CD4-positive, alpha-beta T cell treated with Interleukin-10 for 1 hour (primary cell): ENCODE results near the gene RPS29.

Source experiments
- DNase-seq: peaks from one replicate; pipeline ENCODE4 v3.0.0-alpha.2; 2020

RPS29 gene

DNA sequence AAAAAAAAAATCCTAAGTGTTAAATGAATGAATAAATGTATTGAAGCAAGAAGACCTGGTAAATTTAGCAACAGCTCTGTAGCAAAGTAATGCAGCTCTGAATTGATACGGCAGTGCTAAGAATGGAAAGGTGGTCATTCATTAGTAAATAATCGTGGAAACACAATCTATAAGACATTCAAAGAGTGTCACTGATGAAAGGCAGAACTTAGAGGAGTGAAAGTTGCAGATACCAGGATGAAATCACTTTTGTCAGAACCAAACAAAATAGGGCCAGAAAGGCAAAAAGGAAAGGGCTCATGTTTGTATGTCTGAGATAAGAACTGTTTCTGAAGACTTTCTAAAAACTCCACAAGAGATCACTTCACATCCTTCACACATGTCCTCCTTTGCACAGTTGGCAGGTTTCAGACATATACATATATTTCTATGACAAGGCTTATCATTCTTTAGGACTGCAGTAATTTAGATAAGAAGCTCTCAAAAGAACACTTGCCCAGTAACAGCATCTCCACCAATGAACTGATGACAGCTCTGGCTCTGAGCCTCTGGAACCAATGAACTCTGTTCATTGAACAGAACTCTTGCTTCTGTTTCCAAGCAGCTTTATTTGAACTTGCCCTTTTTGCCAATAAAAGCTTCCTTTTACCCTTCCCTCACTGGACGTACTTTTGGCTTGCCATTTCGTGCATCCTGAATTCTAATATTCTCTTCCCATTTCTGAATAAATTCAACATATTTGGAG lies 8.3 kb upstream of the RPS29 start:
- DNase-seq, result no peak

DNA sequence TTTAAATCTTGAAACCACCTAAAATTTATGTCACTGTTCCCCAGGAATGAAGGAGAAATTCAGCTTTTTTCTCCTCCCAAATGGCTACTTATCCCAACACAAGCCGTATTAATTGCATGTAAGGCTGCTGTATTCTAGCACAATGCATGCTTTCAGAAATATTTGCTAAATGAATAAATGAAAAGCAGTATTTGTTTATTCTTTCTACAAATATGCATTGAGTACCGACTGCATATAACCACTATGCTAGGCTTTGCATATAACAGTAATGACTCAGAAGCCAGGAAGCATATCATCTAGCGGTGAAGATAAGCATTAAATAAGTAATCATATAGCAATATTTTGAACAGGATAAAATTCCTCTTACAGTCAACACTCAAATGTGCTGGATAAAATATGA lies 6.8 kb upstream of the RPS29 start:
- no peak for DNase-seq

DNA sequence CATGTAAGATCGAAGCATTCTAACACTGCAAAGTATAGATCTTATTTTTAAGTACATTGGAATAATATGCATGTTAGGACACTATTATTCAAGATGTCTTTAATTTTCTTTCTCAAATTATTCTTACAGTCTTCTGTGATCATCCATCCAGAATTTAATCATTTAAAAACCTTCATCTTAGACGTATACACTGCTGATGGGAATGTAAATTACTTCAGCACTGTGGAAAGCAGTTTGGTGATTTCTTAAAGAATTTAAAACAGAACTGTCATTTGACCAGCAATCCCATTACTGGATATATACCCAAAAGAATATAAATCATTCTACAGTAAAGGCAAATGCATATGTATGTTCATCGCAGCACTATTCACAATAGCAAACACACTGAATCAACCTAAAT lies 3.2 kb upstream of the RPS29 start:
- no peak for DNase-seq

DNA sequence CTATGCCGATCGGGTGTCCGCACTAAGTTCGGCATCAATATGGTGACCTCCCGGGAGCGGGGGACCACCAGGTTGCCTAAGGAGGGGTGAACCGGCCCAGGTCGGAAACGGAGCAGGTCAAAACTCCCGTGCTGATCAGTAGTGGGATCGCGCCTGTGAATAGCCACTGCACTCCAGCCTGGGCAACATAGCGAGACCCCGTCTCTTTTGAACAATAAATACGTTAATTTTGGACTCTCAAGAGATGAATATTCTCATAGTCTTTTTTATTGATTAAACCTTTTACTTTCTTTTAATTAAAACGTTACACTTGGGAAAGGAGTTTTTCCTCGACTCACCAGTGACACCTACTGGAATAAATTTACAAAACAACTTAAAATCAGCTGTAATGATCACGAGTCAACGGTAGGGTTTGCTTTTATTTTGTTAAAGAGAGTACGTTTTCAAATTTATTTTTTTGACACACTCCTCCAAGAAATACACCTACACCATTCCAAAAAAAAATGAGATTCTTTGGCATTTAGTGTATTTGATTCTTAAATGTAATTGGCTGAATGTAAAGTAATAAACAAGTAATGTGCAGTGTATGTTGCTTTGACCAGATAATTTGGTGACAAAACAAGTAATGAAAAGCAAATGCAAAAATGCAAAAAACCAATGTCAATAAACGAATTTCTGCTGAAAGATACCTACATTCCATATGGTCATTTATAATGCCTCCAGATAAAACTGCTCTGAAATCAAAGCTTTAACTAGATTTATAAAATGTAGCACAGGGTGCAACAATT lies 687 bp upstream of the RPS29 start:
- DNase-seq, result peak; percentile 85

DNA sequence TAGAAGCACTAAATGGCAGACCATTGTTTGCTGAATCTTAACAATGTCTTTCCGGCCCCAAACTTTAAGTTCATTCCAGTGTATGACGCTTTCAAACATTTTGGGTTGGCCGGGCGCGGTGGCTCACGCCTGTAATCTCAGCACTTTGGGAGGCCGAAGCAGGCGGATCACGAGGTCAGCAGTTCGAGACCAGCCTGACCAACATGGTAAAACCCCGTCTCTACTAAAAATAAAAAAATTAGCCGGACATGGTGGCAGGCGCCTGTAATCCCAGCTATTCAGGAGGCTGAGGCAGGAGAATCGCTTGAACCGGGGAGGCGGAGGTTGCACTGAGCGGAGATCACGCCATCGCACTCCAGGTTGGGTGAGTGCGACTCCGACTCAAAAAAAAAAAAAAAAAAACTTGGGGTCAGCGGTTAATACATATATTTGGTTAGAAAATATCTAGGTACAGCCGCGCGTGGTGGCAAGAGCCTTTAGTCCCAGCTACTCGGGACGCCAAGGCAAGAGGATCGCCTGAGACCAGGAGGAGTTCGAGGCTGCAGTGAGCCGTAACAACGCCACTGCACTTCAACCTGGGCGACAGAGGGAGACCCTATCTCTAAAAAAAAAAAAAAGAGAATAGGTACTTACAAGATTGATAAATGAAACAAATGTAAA lies 1.1 kb downstream of the RPS29 start:
- peak; percentile 26 for DNase-seq

DNA sequence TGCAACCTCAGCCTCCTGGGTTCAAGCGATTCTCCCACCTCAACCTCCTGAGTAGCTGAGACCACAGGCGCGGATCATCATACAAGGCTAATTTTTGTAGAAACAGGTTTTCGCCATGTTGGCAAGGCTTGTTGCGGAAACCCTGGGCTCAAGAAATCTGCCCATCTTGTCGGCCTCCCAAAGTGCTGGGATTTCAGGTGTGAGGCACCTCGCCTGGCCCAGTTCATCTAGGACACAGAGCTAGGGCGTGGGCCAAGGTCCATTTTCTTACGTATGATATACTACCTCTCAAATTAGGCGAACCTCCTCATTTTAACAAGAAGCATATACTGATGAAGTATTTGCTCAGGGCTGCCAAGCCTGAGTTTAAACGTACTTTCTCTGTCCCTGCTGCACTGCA lies 2.1 kb downstream of the RPS29 start:
- no peak for DNase-seq

DNA sequence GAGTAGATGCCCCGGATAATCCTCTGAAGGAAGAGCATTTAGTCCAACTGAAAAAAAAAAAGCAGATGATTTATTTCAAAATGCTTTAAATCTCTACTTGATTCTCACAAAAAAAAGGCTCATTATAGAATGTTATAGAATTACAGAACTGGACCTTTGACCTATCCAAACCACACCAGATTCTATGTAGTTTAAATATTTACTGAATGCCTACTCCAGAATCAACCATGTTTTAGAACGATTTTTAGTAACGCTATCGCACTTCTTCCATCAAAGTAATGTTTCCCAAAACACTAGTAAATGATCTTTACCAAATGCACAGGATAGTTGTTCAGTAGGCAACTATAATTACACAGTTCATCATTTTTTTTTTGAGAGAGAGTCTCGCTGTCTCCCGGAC lies 2.6 kb downstream of the RPS29 start:
- no peak for DNase-seq

DNA sequence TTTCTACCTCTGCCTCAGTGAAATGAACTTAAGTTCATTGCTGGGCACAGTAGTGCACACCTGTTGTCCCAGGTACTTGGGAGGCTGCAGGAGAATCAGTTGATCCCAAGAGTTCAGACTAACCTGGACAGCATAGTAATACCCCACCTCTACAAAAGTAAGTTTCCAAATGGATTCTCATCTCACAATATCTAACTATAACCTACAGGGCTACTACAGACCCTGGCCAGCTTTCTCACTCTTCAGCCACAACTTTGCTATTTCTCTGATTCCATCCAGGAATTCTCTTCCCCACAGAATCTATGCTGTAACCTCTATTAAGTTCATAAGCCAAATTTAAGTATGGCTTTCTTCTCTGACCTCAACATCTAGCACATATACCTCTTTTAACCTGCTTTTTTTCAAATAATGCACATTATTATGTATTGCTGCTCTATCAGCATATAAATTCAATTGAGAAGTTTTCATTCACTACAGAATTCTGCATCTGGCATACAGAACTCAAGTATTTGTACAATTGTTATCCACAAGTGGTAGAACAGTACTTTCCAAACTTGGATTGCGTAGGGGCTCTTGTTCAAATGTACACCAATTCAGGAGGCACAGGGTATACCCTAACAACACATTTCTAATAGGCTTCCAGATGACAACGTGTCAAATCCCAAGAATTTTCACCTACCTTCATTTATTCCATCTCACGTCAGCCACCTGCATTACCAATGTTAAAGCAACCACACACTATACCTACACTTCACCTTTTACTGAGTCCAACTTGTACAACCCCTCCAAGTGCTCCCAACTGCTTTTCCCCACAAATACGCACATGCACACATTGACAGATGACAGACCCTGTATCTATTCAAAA lies 3.8 kb downstream of the RPS29 start:
- DNase-seq, result no peak

DNA sequence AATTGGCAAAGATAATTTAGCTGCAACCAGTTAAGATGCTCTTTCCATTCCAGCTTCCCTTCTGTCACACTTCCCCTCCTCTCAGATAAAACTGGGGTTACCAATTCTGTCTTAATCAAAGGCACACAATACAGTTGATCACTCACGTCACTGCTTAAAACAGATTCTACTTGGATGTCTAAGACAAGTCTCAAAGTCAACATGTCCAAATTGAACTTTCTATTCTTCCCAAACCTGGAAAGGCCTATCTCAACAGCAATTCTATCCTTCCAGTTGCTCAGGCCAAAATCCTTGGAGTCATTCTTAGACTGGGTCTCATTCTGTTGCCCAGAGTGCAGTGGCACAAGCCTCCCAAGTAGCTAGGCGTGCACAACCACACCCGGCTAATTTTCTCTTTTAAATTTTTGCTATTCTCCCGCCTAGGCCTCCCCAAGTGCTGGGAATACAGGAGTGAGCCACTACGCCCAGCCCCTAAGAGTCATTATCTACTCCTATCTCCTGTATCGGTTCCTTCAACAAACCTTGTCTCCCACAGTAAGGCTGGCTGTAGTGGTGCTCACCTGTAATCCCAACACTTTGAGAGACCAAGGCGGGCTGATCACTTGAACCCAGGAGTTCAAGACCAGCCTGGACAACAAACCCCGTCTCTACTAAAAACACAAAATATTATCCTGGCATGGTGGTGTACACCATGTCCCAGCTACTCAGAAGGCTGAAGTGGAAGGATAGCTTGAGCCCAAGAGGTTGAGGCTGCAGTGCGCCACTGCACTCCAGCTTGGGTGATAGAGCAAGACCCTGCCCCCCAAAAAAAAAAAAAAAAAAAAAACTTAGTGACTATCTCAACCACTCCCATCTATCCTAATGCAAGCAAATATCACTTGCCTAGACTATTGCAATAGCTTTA lies 4.7 kb downstream of the RPS29 start:
- DNase-seq, result no peak

DNA sequence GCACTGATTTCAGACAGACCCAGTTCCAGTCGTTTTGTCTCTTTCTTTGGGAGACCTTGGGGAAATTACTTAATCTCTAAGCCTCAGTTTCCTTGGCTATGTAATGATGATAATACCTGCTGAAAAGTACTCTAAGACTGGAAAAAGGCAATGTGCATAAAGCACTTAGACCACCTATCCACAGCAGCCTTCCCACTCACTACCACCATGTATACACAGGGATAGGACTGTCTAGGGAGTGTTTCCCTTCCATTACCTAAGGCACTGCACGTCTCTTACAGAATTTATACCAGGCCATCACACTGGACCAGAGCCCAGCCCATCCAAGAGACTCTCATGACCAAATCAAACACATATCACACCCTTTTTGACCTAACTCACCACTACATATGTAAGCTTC lies 6.3 kb downstream of the RPS29 start:
- no peak for DNase-seq

DNA sequence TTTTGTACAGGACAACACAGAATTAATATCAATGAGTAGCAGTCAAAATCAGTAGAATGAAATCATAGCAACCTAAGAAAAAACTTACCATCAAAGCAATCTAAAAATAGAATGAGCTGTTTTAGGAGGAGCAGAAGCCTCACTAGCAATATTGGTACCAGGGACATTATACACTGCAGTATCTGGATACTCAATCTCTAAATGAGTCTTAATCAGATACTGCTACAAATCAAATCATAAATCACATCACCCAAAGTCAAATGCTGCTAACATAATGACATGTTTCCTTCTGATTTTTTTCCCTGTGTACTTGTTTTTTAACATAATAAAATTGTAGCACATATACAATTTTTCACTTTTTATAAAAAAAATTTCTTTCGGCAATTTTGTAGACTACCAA lies 8.0 kb downstream of the RPS29 start:
- no peak for DNase-seq

DNA sequence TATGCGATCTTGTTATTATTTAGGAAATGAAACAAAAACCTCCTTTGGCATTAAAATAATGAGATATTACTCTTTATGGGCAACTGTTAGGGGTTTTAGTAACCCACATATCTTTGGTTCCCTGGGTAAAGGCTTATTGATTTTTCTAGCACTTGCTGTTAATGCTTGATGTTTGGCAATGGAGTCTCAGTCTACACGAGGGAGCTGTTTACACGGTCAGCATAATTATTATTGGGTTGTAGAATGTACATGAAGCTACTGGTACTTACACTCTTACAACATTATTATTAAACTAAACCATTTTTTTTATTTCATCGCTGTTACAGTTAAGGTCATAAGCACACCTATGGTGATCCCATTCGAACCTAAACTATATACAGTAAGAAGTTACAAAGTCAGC lies 12.1 kb downstream of the RPS29 start:
- no peak for DNase-seq

DNA sequence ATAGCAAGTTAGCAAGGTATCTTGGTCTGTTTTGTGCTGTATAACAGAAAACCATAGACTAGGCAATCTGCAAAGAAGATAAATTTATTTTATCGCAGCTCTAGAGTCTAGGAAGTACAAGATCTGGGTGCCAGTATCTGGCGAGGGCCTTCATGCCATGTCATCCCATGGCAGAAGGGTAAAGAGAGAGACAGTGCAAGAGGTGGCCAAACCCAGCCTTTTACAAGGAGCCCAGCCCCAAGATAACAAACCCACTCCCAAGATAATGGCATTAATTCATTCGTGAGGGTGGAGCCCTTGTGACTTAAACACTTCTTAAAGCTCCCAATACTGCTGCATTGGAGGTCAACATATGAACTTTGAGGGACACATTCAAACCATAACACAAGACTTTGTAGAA lies 16.9 kb downstream of the RPS29 start:
- DNase-seq, result no peak

DNA sequence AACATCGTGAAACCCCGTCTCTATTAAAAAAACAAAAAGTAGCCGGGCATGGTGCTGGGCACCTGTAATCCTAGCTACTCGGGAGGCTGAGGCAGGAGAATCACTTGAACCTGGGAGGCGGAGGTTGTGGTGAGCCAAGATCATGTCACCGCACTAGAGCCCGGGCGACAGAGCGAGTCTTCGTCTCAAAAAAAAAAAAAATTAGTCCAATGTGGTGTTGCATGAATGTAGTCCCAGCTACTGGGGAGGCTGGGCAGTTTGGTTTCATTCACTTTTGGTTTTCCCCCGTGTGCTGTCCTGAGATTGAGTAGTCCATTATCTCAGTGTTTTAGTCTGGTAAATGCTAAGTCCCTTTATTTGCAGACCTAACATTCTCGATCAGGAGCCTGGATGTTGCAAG lies 19.5 kb downstream of the RPS29 start:
- no peak for DNase-seq

DNA sequence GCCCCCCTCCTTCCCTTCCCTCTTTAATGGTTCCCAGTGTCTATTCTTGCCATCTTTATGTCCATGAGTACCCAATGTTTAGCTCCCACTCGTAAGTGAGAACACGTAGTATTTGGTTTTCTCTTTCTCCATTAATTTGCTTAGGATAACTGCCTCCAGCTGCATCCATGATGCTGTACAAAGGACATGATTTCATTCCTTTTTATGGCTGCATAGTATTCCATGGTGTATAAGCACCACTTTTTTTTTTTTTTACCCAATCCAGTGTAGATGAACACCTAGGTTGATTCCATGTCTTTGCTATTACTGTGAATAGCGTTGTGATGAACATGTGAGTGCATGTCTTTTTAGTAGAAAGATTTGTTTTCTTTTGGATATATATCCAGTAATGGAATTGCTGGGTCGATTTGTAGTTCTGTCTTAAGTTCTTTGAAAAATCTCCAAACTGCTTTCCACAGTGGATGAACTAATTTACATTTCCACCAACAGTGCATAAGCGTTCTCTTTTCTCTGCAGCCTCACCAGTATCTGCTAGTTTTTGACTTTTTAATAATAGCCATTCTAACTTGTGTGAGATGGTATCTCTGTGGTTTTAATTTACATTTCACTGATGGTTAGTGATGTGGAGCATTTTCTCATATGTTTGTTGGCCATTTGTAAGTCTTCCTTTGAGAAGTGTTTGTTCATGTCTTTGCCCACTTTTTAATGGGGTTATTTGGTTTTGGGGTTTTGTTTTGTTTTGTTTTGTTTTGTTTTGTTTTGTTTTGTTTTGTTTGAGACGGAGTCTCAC lies 26.0 kb downstream of the RPS29 start:
- DNase-seq, result no peak

DNA sequence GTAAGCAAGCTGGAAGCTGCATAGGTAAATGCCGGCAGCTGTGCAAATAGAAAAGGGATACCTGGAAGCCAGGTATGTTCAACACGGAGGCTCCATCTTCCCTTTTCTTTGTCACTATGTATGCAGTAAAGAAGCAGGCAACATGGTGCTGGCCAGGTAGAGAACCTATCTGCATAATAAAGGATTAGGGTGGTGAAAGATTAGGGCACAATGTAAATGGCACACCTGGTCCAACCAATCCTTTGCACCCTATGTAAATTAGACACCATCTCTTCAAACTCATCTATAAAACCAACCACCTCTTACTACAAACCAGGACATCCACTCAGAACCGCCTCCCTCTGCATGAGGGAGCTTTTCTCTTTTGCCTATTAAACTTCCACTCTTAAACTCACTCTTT lies 32.3 kb downstream of the RPS29 start:
- DNase-seq, result no peak

DNA sequence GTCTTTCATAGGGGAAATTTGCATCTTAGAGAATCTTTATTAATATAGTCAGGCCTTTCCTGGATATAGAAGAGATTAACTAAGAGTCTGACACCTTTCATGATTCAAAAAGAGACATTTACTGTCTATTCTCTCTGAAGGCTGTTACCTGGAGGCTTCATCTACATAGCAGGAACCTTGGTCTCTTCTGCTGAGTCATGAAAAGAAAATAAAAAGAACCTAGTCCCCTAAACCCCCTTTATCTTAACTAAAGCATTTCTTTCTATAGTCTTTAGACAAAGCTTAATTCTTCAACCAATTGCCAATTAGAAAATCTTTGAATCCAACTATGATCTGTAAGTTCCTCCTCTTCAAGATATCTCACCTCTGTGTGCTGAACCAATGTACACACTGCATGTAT lies 33.1 kb downstream of the RPS29 start:
- no peak for DNase-seq

DNA sequence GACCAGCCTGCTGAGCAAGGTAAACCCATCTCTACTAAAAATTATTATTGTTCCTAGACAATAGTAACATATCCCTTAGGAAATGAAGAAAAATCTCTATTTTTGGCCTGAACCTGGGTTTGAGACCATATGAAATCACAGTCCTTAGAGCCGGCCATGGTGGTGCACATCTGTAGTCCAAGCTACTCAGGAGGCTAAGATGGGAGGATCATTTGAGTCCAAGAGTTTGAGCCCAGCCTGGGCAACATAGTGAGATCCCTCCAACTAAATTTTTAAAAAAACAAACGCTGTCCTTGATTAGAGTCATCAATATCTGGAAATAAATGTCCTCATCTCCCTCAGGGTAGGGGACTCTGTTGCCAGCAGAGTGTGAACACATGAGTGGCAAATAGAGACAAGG lies 34.6 kb downstream of the RPS29 start:
- DNase-seq, result no peak

DNA sequence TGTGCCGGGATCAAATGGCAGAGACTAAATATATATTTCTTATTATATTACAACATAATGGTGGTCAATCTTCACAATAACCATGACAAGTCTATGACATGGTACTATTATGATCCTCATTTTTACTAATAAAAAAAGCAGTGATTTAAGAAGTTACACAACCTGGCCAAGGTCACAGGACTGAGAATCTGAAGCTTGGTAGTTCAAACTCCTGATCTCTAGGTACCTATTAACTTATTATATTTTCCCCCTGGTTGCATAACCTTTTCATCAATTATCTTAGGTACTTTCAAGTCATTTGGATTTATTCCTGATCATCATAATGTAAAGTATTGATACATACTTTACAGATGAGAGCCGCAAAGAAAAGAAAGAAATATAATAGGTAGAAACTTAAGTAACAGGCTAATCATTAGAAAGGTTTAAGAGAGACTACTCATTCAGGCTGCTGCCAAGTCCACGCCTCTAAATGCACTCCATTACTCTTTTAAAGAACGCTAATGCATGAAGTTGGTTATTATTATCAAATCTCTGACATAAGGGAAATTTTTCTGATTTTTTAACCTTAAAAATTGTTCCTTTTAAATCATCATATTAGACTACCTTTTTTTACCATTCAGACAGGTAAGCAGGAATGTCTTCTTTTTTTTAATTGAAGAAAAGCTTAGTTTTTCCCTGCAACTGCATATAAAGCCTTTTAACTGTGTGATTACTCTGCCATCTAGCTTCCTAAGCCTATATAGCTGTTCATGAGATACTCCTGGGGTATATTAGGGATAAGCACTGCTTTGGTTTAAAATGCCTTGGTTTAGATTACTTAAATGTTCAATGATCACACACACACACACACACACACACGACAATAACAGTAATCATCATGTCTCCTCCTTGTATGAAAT lies 35.6 kb downstream of the RPS29 start:
- DNase-seq, result no peak

DNA sequence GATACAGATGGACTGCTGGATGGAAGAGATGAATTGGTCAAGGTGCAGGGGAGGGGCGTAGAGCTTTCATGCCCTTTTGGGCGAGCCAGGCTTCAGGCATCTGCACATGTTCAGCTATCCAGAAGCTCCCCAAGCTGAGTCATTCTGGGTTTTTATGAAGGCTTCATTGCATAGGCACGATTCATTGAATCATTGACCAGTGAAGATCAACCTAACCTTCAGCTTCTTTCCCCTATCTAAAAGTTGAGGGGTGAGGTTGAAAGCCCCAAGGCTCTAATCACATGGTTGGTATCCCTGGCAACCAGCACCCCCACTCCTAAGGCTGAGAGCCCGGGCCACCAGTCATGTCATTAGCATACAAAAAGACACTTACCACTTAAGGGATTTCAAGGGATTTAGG lies 36.3 kb downstream of the RPS29 start:
- no peak for DNase-seq
